GM23338 (cell line): Measurements from ENCODE around the gene ELOF1. TPM values are rescaled to one million over a fixed set of nuclear protein-coding genes. Genes with fewer than 3 reads are reported as not detected.

Experiments
- ATAC-seq: fragments of 200-7000 bp; cut with Tn5 transposase; 3 replicates; pipeline ENCODE4 v1.9.1; 2020
- DNase-seq: peaks from one replicate; pipeline ENCODE4 v3.0.0-alpha.2; 2015; ENCODE audit warnings: low spot score
- H2AFZ ChIP-seq: fragments of 200-600 bp; sonication (generic); 2 replicates; pipeline ENCODE4 v1.8.0; 2016; ENCODE audit warnings: antibody characterized with exemption, mild to moderate bottlenecking, moderate library complexity
- H3F3A ChIP-seq: fragments of 200-600 bp; sonication (generic); replicated peaks from 2 replicates; pipeline ENCODE4 v1.8.0; 2017; ENCODE audit warnings: antibody characterized with exemption, mixed run types, low read depth
- H3K27ac ChIP-seq: fragments of 200-600 bp; sonication (generic); 2 replicates; pipeline ENCODE4 v1.6.1; 2016; ENCODE audit warnings: low read depth
- H3K27me3 ChIP-seq: fragments of 200-600 bp; sonication (generic); 2 replicates; pipeline ENCODE4 v1.8.0; 2016; ENCODE audit warnings: mild to moderate bottlenecking, mixed run types, moderate library complexity; ENCODE audit not compliant: insufficient read depth
- H3K36me3 ChIP-seq: fragments of 200-600 bp; sonication (generic); 2 replicates; pipeline ENCODE4 v1.8.0; 2016; ENCODE audit warnings: mild to moderate bottlenecking; ENCODE audit not compliant: insufficient read depth
- H3K4me1 ChIP-seq: fragments of 200-600 bp; sonication (generic); 2 replicates; pipeline ENCODE4 v1.8.0; 2016; ENCODE audit warnings: mild to moderate bottlenecking, moderate library complexity; ENCODE audit not compliant: insufficient read depth
- H3K4me2 ChIP-seq: fragments of 200-600 bp; sonication (generic); 2 replicates; pipeline ENCODE4 v1.7.1; 2017; ENCODE audit warnings: mixed run types
- H3K4me3 ChIP-seq: fragments of 200-600 bp; sonication (generic); 2 replicates; pipeline ENCODE4 v1.6.1; 2016; ENCODE audit warnings: mixed run types
- H3K79me2 ChIP-seq: fragments of 200-600 bp; sonication (generic); replicated peaks from 2 replicates; pipeline ENCODE4 v1.8.0; 2017; ENCODE audit warnings: mild to moderate bottlenecking; ENCODE audit not compliant: insufficient read depth
- H3K9me2 ChIP-seq: fragments of 200-600 bp; sonication (generic); 2 replicates; pipeline ENCODE4 v1.8.0; 2017; ENCODE audit not compliant: insufficient read depth
- H4K20me1 ChIP-seq: fragments of 200-600 bp; sonication (generic); replicated peaks from 2 replicates; pipeline ENCODE4 v1.8.0; 2017; ENCODE audit warnings: mild to moderate bottlenecking; ENCODE audit not compliant: insufficient read depth
- H3K27ac Mint-ChIP-seq: 2 replicates; pipeline ENCODE4 v1.8.0; 2020; ENCODE audit warnings: inconsistent platforms, mild to moderate bottlenecking, moderate library complexity, mixed read lengths
- H3K27me3 Mint-ChIP-seq: 3 replicates; pipeline ENCODE4 v1.8.0; 2022; ENCODE audit warnings: low read depth, mild to moderate bottlenecking, moderate library complexity, mixed read lengths, inconsistent platforms; ENCODE audit not compliant: insufficient read depth, poor library complexity
- H3K36me3 Mint-ChIP-seq: 3 replicates; pipeline ENCODE4 v1.8.0; 2021; ENCODE audit warnings: low read depth, mild to moderate bottlenecking, inconsistent platforms, moderate library complexity, mixed read lengths
- H3K4me1 Mint-ChIP-seq: 3 replicates; pipeline ENCODE4 v1.8.0; 2020; ENCODE audit warnings: mild to moderate bottlenecking, inconsistent platforms, mixed read lengths
- H3K4me3 Mint-ChIP-seq: 3 replicates; pipeline ENCODE4 v1.8.0; 2021; ENCODE audit warnings: moderate library complexity, mild to moderate bottlenecking, inconsistent platforms, mixed read lengths
- H3K9me3 Mint-ChIP-seq: 3 replicates; pipeline ENCODE4 v1.8.0; 2020; ENCODE audit warnings: moderate library complexity, mild to moderate bottlenecking, inconsistent platforms, mixed read lengths
- CREB1 ChIP-seq: fragments of 250-450 bp; sonication (Bioruptor Pico); IDR thresholded peaks from 2 replicates; pipeline ENCODE4 v1.5.0; 2020; ENCODE audit warnings: low read depth, mild to moderate bottlenecking, moderate library complexity
- CTCF ChIP-seq, 2 experiments: fragments of 200-600 bp in 1 of 2; sonication (generic) in 1 of 2; conservative IDR thresholded peaks; 2 replicates each; pipeline versions ENCODE4 v1.5.1 to v1.6.1; 2016 to 2017; ENCODE audit warnings: antibody characterized with exemption in 2 of 2, low read depth in 2 of 2, mild to moderate bottlenecking in 2 of 2, moderate library complexity in 1 of 2
- EZH2phosphoT487 ChIP-seq: fragments of 200-600 bp; sonication (generic); IDR thresholded peaks from one replicate; pipeline ENCODE4 v1.8.1; 2018; ENCODE audit warnings: antibody characterized with exemption; ENCODE audit not compliant: unreplicated experiment
- JUNB ChIP-seq: IDR thresholded peaks from one replicate; pipeline ENCODE4 v1.6.1; 2016; ENCODE audit warnings: antibody characterized with exemption; ENCODE audit not compliant: unreplicated experiment
- NANOG ChIP-seq: IDR thresholded peaks from 2 replicates; pipeline ENCODE4 v1.6.1; 2016; ENCODE audit warnings: antibody characterized with exemption, borderline replicate concordance
- POLR2AphosphoS5 ChIP-seq: IDR thresholded peaks from 2 replicates; pipeline ENCODE4 v1.6.1; 2016; ENCODE audit warnings: antibody characterized with exemption, low read depth
- REST ChIP-seq: IDR thresholded peaks from one replicate; pipeline ENCODE4 v1.6.1; 2018; ENCODE audit warnings: antibody characterized with exemption; ENCODE audit not compliant: unreplicated experiment
- STAT1 ChIP-seq: IDR thresholded peaks from one replicate; pipeline ENCODE4 v1.6.1; 2016; ENCODE audit warnings: antibody characterized with exemption; ENCODE audit not compliant: unreplicated experiment
- ZNF114 ChIP-seq: fragments of 250-450 bp; sonication (Bioruptor Pico); IDR thresholded peaks from 2 replicates; pipeline ENCODE4 v1.5.0; 2020; ENCODE audit warnings: mild to moderate bottlenecking, moderate library complexity
- ZNF331 ChIP-seq: fragments of 250-450 bp; sonication (Bioruptor Pico); IDR thresholded peaks from 2 replicates; pipeline ENCODE4 v1.5.0; 2020; ENCODE audit warnings: low read depth, mild to moderate bottlenecking, moderate library complexity
- ZNF462 ChIP-seq: fragments of 250-450 bp; sonication (Bioruptor Pico); IDR thresholded peaks from 2 replicates; pipeline ENCODE4 v1.5.0; 2020; ENCODE audit warnings: mild to moderate bottlenecking, moderate library complexity
- polyA plus RNA-seq: library from polyadenylated mRNA; unstranded; fragments of >200 nt; fragmentation: Nextera tagmentation; extraction: Ambion mirVana; gene quantifications from 2 replicates; pipeline ENCODE4 v1.2.1, GENCODE V29; 2016
- total RNA-seq: library from RNA; depleted of rRNA; stranded (reverse); fragments of >200 nt; shearing (Covaris generic); gene quantifications from 2 replicates; pipeline ENCODE4 v1.2.3, GENCODE V29; 2014

Gene ELOF1
- total and polyA plus RNA-seq, 2 experiments from 2014 or later = 73.3 to 103 TPM

- no peak for TF ChIP-seq CTCF (conservative IDR thresholded peaks at IDR 0.05; ENCODE audit: low read depth in 2 of 2)
- TF ChIP-seq NANOG = no peak
- TF ChIP-seq EZH2phosphoT487 = no peak
Observed at GRCh38 chr19:11598746-11599145, 39.7 kb upstream of the ELOF1 start (continued).

- peak overlapping the region; percentile 91; the same call in 1 of the 2 replicates for H3K27ac ChIP-seq
- H3K4me1 ChIP-seq = peaks cover 11% of the 10 kb centered on the region
- peak overlapping the region; percentile 98 for H3K27ac Mint-ChIP-seq
- peaks cover 16% of the 10 kb centered on the region for H3K4me1 Mint-ChIP-seq
- peak overlapping the region; percentile 97 for H3K4me3 Mint-ChIP-seq
- H3K4me2 ChIP-seq = peak overlapping the region; percentile 84
- peaks cover 20% of the 10 kb centered on the region for H4K20me1 ChIP-seq
- peak overlapping the region; percentile 97 for H3K4me3 ChIP-seq
- peaks cover 55% of the 10 kb centered on the region for H3K79me2 ChIP-seq
- no peaks in the 10 kb centered on the region for H3K27me3 ChIP-seq
- H2AFZ ChIP-seq = no peak overlapping the region
- no peaks in the 10 kb centered on the region; the same call in 1 of the 2 replicates for H3F3A ChIP-seq
- ATAC-seq = no peak
- H3K36me3 Mint-ChIP-seq = peaks cover 49% of the 10 kb centered on the region
- H3K9me3 Mint-ChIP-seq = peaks cover 6% of the 10 kb centered on the region; the same call in 2 of the 3 replicates
- no peak for DNase-seq
- H3K36me3 ChIP-seq = peaks cover 9% of the 10 kb centered on the region
- no peaks in the 10 kb centered on the region for H3K9me2 ChIP-seq
- H3K27me3 Mint-ChIP-seq = peaks cover 4% of the 10 kb centered on the region
- TF ChIP-seq NANOG = no peak
- TF ChIP-seq EZH2phosphoT487 = no peak
- no peak for TF ChIP-seq JUNB
- TF ChIP-seq REST = no peak
- TF ChIP-seq ZNF462 = no peak
- no peak for TF ChIP-seq CREB1 (CRISPR knock-in tag)
- no peak for TF ChIP-seq CTCF (conservative IDR thresholded peaks at IDR 0.05; ENCODE audit: low read depth in 2 of 2)
- no peak for TF ChIP-seq ZNF331 (CRISPR knock-in tag)
- no peak for TF ChIP-seq ZNF114 (CRISPR knock-in tag)
- no peak for TF ChIP-seq STAT1
- no peak for TF ChIP-seq POLR2AphosphoS5
Observed at GRCh38 chr19:11598103-11598483, 39.1 kb upstream of the ELOF1 start.
